IMR-90 (cell line): ENCODE results near the gene EDARADD. TPM values are rescaled to one million over a fixed set of nuclear protein-coding genes. Genes with fewer than 3 reads are reported as not detected.

Experiments
- ATAC-seq: fragments of 200-7000 bp; cut with Tn5 transposase; 2 replicates; pipeline ENCODE4 v1.9.1; 2020; ENCODE audit warnings: low read depth, mild to moderate bottlenecking, moderate library complexity
- BruUV-seq: library from RNA; stranded (reverse); fragments of 400-500 nt; replicated peaks from 2 replicates; lab custom pipeline; 2021; lab: Mats Ljungman, UMichigan
- CTCF ChIA-PET: fragments of 300-600 bp; formaldehyde crosslinking; extraction: SDS; loops from one replicate; lab custom pipeline; 2021; ENCODE audit warnings: antibody characterized with exemption; lab: Yijun Ruan, JAX
- POLR2A ChIA-PET: fragments of 300-600 bp; sonication (Branson Sonifier 250); formaldehyde crosslinking; loops from one replicate; lab custom pipeline; 2022; ENCODE audit warnings: antibody characterized with exemption; ENCODE audit not compliant: unreplicated experiment; lab: Charles Lee
- DNase-seq: peaks from one replicate; pipeline ENCODE4 v3.0.0; 2013
- H2AFZ ChIP-seq: replicated peaks from 2 replicates; pipeline ENCODE3; 2013; ENCODE audit warnings: low read length, mild to moderate bottlenecking; ENCODE audit not compliant: poor library complexity
- H2AK5ac ChIP-seq: 2 replicates; pipeline ENCODE4 v1.6.1; 2013; ENCODE audit warnings: low read depth, low read length, inconsistent platforms
- H2AK9ac ChIP-seq: replicated peaks from 2 replicates; pipeline ENCODE3; 2013; ENCODE audit warnings: mild to moderate bottlenecking, low read depth, low read length, moderate library complexity; ENCODE audit not compliant: poor library complexity
- H2BK120ac ChIP-seq: 2 replicates; pipeline ENCODE4 v1.6.1; 2013; ENCODE audit warnings: low read depth, low read length, inconsistent platforms
- H2BK15ac ChIP-seq: 3 replicates; pipeline ENCODE4 v1.6.1; 2013; ENCODE audit warnings: low read depth, low read length, inconsistent platforms
- H2BK20ac ChIP-seq: 2 replicates; pipeline ENCODE4 v1.6.1; 2013; ENCODE audit warnings: low read depth, mild to moderate bottlenecking, inconsistent platforms, low read length, moderate library complexity
- H2BK5ac ChIP-seq: 2 replicates; pipeline ENCODE4 v1.6.1; 2013; ENCODE audit warnings: mild to moderate bottlenecking, low read depth, low read length, inconsistent platforms; ENCODE audit not compliant: poor library complexity, severe bottlenecking
- H3K14ac ChIP-seq: replicated peaks from 2 replicates; pipeline ENCODE4 v1.6.1; 2013; ENCODE audit warnings: low read depth, low read length, inconsistent platforms
- H3K18ac ChIP-seq: 2 replicates; pipeline ENCODE4 v1.6.1; 2013; ENCODE audit warnings: low read depth, low read length, control low read depth
- H3K23ac ChIP-seq: 2 replicates; pipeline ENCODE4 v1.6.1; 2013; ENCODE audit warnings: low read depth, low read length, inconsistent platforms
- H3K27ac ChIP-seq: 2 replicates; pipeline ENCODE4 v1.5.1; 2013; ENCODE audit warnings: mild to moderate bottlenecking, control low read depth, low read length; ENCODE audit not compliant: insufficient read depth
- H3K27me3 ChIP-seq: 2 replicates; pipeline ENCODE4 v1.6.1; 2013; ENCODE audit warnings: low read length; ENCODE audit not compliant: control insufficient read depth, insufficient read depth
- H3K36me3 ChIP-seq: 2 replicates; pipeline ENCODE4 v1.6.1; 2013; ENCODE audit warnings: low read length, mixed read lengths; ENCODE audit not compliant: control insufficient read depth, insufficient read depth
- H3K4ac ChIP-seq: 2 replicates; pipeline ENCODE4 v1.6.1; 2013; ENCODE audit warnings: low read depth, low read length, inconsistent platforms
- H3K4me1 ChIP-seq: 2 replicates; pipeline ENCODE4 v1.6.1; 2013; ENCODE audit warnings: low read length, mixed read lengths; ENCODE audit not compliant: control insufficient read depth, insufficient read depth
- H3K4me2 ChIP-seq: 2 replicates; pipeline ENCODE4 v1.6.1; 2013; ENCODE audit warnings: low read depth, mild to moderate bottlenecking, control low read depth, low read length, moderate library complexity
- H3K4me3 ChIP-seq: 2 replicates; pipeline ENCODE4 v1.5.1; 2013; ENCODE audit warnings: low read depth, mild to moderate bottlenecking, control low read depth, low read length, moderate library complexity; ENCODE audit not compliant: insufficient read depth
- H3K56ac ChIP-seq: 2 replicates; pipeline ENCODE4 v1.6.1; 2013; ENCODE audit warnings: low read length, inconsistent platforms; ENCODE audit not compliant: insufficient read depth; ENCODE audit errors: extremely low read depth
- H3K79me1 ChIP-seq, 2 experiments: 2 replicates each; pipeline ENCODE4 v1.6.1; 2013; ENCODE audit warnings: low read length in 2 of 2, inconsistent platforms in 1 of 2, low read depth in 1 of 2
- H3K9ac ChIP-seq: 2 replicates; pipeline ENCODE4 v1.6.1; 2013; ENCODE audit warnings: low read depth, low read length, control low read depth
- H3K9me1 ChIP-seq: 2 replicates; pipeline ENCODE4 v1.6.1; 2013; ENCODE audit warnings: low read length, inconsistent platforms; ENCODE audit not compliant: insufficient read depth
- H3K9me3 ChIP-seq: 2 replicates; pipeline ENCODE4 v1.6.1; 2013; ENCODE audit warnings: low read length; ENCODE audit not compliant: control insufficient read depth, insufficient read depth
- H4K20me1 ChIP-seq: 2 replicates; pipeline ENCODE4 v1.6.1; 2013; ENCODE audit warnings: low read length, inconsistent platforms; ENCODE audit not compliant: insufficient read depth
- H4K5ac ChIP-seq: 2 replicates; pipeline ENCODE4 v1.6.1; 2013; ENCODE audit warnings: mild to moderate bottlenecking, low read depth, low read length, control low read depth
- H4K8ac ChIP-seq, 2 experiments: 2 replicates each; pipeline ENCODE4 v1.6.1; 2013; ENCODE audit warnings: low read depth in 2 of 2, low read length in 2 of 2, control low read depth in 1 of 2, inconsistent platforms in 1 of 2
- H4K91ac ChIP-seq: 2 replicates; pipeline ENCODE4 v1.6.1; 2013; ENCODE audit warnings: low read depth, low read length, inconsistent platforms; ENCODE audit not compliant: insufficient read depth
- CEBPB ChIP-seq: IDR thresholded peaks from 2 replicates; pipeline ENCODE4 v1.6.1; 2012; ENCODE audit warnings: low read depth, low read length, improper control_type of control experiment
- CTCF ChIP-seq: conservative IDR thresholded peaks from 2 replicates; pipeline ENCODE4 v1.5.1; 2012; ENCODE audit warnings: mild to moderate bottlenecking, low read depth, low read length, improper control_type of control experiment
- NFE2L2 ChIP-seq: fragments of 150-350 bp; IDR thresholded peaks from 2 replicates; pipeline ENCODE4 v1.6.1; 2016; ENCODE audit warnings: low read depth, mild to moderate bottlenecking, low read length
- RAD21 ChIP-seq: IDR thresholded peaks from 2 replicates; pipeline ENCODE4 v1.6.1; 2012; ENCODE audit warnings: low read length, improper control_type of control experiment
- USF2 ChIP-seq: fragments of 150-350 bp; IDR thresholded peaks from 2 replicates; pipeline ENCODE4 v1.6.1; 2017; ENCODE audit warnings: mild to moderate bottlenecking, antibody characterized with exemption, low read length, low read depth
- WGBS, 2 experiments: methylation state at CpG; one replicate each; pipeline versions ENCODE4 v1.1.5 to v1.1.7; 2013; ENCODE audit warnings: missing lambda C conversion rate in 2 of 2; ENCODE audit not compliant: insufficient read length in 1 of 2; ENCODE audit errors: extremely low coverage in 2 of 2; 5-methylcytosine and 5-hydroxymethylcytosine counted together
- dilution Hi-C: fragments of 300-500 bp; cut with HindIII; formaldehyde crosslinking; loops from one replicate; pipeline ENCODE4 v1.14.3; 2018; ENCODE audit warnings: low sequenced_read_pairs; ENCODE audit not compliant: unreplicated experiment
- in situ Hi-C: fragments of 300-500 bp; cut with MboI; formaldehyde crosslinking; loops from 3 replicates; pipeline ENCODE4 v1.14.3; 2019; ENCODE audit warnings: low sequenced_read_pairs, inconsistent platforms, mixed read lengths
- intact Hi-C: fragments of 100-400 bp; cut with micrococcal nuclease; formaldehyde crosslinking; loops from 2 replicates; pipeline ENCODE4 v1.10.0; 2022
- polyA plus RNA-seq, 3 experiments: library from polyadenylated mRNA; depleted of rRNA; stranded (reverse); fragments of >200 nt; gene quantifications; 2 replicates each; pipeline ENCODE4 v1.2.3, GENCODE V29; 2012; ENCODE audit warnings: low replicate concordance in 1 of 3
- total RNA-seq: library from RNA; depleted of rRNA; stranded (reverse); fragments of >200 nt; gene quantifications from 2 replicates; pipeline ENCODE4 v1.2.3, GENCODE V29; 2012

The EDARADD gene
- total and polyA plus RNA-seq, 2 of the 4 experiments (the other 2 are of a cell fraction), result not detected

GRCh38 chr1:236455243-236455642, 61.2 kb downstream of the EDARADD start:
- whole genome bisulfite sequencing, 2 experiments, result no CpG with 5 or more reads among the region's 4 CpGs
- no peaks in the 10 kb centered on the region for H3K36me3 ChIP-seq
- no peak overlapping the region for H3K27ac ChIP-seq
- no peak overlapping the region for H2BK20ac ChIP-seq
- H3K9me3 ChIP-seq, result no peaks in the 10 kb centered on the region
- no peaks in the 10 kb centered on the region for H3K4me1 ChIP-seq
- no peaks in the 10 kb centered on the region for H3K79me1 ChIP-seq
- H3K4ac ChIP-seq, result no peak overlapping the region
- H3K4me2 ChIP-seq, result no peak overlapping the region
- in situ Hi-C loops (no loop called here), intact Hi-C loops (no loop called here), dilution Hi-C loops (no loop called here)
- no peaks in the 10 kb centered on the region for H3K27me3 ChIP-seq
- no peak overlapping the region for H2AK5ac ChIP-seq
- TF ChIP-seq RAD21 (no peak), CTCF (no peak), USF2 (no peak), CEBPB (no peak), NFE2L2 (no peak)
- no peaks in the 10 kb centered on the region for H4K20me1 ChIP-seq
- ATAC-seq (no peak), DNase-seq (no peak)
- H2BK120ac ChIP-seq, result no peak overlapping the region
- ChIA-PET CTCF (no interaction called here), POLR2A (no interaction called here)
- no peak overlapping the region for H4K8ac ChIP-seq
- no peak overlapping the region for H4K91ac ChIP-seq
- no peaks in the 10 kb centered on the region for H3K9me1 ChIP-seq
- H2AFZ ChIP-seq, result no peak overlapping the region
- no peak overlapping the region for H3K23ac ChIP-seq
- no peak overlapping the region for H3K4me3 ChIP-seq
- H3K56ac ChIP-seq, result no peak overlapping the region
- H2BK15ac ChIP-seq, result no peak overlapping the region
- no peak overlapping the region for H3K14ac ChIP-seq
- no peak overlapping the region for H3K9ac ChIP-seq
- no peak overlapping the region for H4K5ac ChIP-seq
- no peak overlapping the region for H2BK5ac ChIP-seq
- BruUV-seq, result no TSS peak
- H2AK9ac ChIP-seq, result no peak overlapping the region
- H3K18ac ChIP-seq, result no peak overlapping the region
